HG02840 (cell line): Measurements from ENCODE around the gene DNAJB8.

Source experiments
- ATAC-seq: cut with Tn5 transposase; IDR thresholded peaks from one replicate; pipeline ENCODE4 v1.9.1; 2021; ENCODE audit warnings: mild to moderate bottlenecking, moderate library complexity, moderate number of reproducible peaks; ENCODE audit not compliant: unreplicated experiment, low FRiP score

Gene DNAJB8

GRCh38 chr3:128495435-128495970, 28.8 kb upstream of the DNAJB8 start:
- ATAC-seq, result no peak

- no peak for ATAC-seq
These were observed 27.6 kb upstream of the DNAJB8 start for GRCh38 chr3:128494367-128494650.

- ATAC-seq, result no peak
These were observed 27.1 kb upstream of the DNAJB8 start for GRCh38 chr3:128493570-128494366.

GRCh38 chr3:128492671-128493569, 26.2 kb upstream of the DNAJB8 start, which contains the start of gene GATA2:
TSS of gene GATA2 (minus strand) at chr3:128493201. CDS start at chr3:128487031, 6,170 bp downstream.
- no peak for ATAC-seq

DNA sequence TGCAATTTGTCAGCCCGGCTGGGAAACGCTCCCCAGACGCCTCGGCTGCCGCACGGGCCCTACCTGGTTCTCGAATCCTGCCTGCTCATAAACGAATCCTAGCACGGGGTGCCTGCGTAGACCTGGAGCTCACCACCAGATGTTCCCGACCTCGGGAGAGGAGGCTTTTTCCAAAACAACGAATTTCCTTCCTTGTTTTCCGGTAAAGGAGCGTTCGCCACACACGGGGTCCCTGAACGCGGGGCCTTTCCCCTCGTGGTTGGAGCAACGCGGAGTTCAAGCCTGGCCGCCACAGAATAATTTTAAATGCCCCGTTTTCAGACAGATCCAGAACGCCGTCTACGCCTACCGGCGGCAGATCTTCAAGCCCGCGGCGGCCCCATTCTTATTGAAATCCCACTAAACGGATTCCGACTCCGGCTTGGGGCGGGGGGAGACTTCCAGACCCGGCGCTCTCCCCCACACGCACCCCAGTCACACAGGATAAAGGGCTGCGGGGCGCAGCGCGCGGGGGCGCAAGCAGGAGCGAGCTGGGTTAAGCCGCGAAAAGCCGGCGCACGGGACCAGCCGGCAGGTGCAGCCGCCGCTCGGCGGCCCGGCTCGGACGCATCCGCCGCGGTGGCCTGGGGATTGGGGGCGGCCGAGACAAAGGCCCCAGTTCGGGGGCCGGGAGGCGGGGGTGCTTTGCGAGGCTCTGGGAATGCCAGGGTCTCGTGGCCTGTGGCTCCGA, 25.4 kb upstream of the DNAJB8 start:
- no peak for ATAC-seq

DNA sequence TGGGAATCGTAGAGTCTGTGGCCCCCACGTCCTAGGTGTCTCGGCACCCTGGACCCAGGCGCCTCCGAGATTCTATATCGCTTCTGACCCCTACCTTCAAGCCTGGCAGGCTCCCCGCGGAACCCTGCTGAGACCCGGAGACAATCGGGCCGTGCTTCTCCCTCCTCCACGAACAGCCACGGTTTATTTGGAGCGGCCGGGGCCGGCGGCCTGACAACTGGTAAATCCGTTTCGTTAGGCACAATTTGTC, 24.9 kb upstream of the DNAJB8 start:
- no peak for ATAC-seq

GRCh38 chr3:128490915-128491690, 24.4 kb upstream of the DNAJB8 start:
- ATAC-seq, result no peak

DNA sequence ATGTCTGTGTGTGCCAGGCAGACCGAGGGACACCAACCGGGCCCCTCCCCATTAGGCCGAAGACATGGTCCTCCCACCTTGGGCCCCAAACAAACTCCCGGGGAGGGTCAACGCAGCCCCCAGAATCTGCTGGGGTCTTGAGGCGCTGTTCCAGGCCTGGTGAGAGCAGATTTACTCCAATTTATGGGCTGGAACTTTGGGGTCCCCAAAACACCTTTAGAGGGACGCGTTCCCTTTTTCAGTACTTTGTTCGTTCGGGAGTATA, 23.9 kb upstream of the DNAJB8 start:
- ATAC-seq, result no peak

DNA sequence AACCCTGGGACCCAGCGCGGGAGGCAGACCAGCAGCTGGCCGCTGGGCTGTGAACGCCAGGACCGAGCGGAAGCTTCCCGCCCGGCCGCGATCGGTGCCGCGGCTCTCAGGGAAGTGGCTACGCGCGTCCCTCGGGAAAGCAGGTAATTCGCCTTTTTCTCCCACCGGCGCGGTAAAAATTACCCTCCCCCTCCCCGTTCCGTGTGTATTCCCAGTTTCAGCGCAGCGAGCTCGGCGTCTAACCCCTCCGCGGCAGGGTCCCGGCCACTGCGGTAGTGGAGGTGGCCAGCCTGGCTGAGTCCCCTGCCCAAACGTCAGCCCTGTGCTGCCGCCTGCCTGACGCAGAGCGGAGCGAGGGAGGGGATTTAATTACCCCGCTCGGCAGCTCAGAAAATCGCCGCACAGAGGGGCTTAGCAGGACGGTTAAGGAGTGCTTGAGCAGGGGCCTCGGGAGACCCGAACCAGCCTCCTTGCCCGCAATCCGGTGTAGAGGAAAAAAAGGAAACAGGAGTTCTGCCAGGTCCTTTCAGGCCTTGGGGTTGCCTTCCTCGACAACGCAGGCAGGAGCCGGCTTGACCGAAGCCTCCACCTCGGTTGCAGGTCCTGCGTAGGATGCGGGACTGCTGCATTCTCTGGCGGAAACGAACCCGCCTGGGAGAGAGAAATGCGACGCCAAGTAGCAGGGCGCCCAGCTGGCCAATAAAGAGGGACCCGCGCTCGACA, 23.4 kb upstream of the DNAJB8 start:
- ATAC-seq, result no peak

GRCh38 chr3:128489674-128489926, 22.9 kb upstream of the DNAJB8 start:
- ATAC-seq, result no peak

DNA sequence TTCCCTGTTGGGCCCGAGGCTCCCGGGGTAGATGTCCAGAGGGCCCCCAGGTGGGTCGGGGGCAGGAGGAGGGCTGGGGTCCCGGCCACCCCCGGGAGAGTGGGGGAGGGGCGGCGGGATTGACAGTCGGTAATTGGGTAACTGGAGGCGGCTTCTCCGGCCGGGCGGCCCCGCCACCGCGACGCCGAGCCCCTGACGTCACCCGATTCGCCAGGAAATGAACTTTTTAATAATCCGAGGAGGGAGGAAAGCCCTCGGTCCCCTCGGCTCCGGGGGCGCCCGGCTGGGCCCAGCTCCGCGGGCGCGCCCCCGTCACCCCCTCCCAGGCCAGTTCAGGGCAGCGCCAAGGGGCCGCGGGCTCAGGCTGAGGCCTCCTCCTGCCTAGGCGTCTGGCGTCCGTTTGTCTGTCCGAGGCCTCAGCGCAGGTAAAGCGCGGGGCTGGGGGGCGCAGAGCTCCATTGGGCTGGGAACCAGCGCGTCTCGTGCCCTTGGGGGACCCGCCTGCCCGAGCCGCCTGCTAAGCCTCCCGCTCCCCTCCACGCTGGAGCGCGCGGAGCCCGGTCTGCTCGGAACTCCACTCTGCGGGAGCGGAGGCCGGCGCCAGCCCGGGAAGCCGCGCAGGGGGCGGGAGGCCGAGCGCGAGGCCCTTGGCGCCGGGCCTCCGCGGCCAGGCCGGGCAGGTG, 22.4 kb upstream of the DNAJB8 start:
- ATAC-seq, result no peak

DNA sequence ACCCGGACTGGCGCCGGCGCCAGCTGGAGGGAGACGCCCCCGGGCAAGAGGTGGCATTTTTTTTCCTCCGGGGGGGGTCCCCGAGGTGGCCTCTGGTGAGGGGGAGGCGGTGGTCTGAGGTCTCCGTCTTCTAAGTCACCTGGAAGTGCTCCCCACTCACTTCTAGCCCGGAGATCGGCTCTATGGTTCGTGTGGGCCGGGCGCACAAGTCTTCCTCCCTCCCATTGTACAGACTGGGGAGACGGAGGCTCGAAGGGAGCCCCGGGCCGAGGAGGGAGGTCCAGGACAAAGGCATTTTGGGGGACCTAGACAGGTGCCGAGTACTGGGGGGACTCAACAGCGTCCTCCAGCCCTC, 21.9 kb upstream of the DNAJB8 start:
- ATAC-seq, result no peak

DNA sequence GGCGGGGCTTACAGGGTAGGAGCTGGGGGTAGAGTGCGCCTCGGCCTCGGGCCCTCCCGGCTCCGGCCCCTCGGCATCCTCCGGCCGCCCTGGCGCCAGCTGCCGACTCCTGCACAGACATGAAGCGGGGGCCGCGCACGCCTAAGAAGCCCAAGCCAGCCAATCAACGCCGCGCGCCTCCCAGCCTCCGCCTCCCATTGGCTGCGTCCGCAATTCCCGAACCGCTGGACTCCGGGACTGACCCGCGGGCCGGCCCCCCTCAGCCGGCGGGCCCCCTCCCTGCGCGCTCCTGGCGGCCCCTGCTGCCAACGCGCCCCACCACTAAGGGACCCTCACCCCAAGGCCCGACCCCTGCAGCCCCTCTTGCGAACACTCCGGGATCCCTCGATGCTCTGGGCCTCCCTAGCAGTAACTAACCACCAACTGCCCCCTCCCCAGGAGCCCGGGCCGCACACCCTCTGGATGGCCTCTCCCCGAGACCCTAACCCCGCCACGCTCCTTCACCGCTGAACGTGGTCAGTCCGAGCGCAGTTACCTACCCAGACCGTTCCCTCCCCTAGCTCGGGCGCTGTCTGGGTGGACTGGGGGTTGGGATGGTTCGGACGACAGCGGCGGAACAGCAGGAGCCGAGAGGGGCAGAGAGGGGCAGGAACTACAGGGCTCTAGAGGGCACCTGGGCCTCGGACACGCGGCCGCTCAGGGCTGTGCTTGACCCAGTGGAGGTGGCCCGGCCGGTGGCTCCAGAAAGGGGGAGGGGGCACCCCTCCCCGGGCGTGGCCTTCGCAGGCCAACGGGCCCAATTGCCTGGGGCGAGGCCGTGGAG, 21.3 kb upstream of the DNAJB8 start:
- no peak for ATAC-seq

DNA sequence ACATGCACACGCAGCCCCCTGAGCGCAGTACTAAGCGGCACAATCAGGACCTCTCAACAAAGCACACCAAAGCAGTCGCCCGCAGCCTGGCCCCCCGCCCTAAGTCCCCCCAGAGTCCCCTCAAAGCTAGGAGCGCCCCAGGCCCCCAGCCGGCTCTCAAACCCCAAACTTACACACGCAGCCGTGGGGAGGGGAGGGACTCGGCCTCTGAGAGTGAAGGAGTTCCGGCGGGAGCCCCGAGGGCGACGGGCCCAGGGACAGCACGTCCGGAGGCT, 20.8 kb upstream of the DNAJB8 start:
- ATAC-seq, result no peak

DNA sequence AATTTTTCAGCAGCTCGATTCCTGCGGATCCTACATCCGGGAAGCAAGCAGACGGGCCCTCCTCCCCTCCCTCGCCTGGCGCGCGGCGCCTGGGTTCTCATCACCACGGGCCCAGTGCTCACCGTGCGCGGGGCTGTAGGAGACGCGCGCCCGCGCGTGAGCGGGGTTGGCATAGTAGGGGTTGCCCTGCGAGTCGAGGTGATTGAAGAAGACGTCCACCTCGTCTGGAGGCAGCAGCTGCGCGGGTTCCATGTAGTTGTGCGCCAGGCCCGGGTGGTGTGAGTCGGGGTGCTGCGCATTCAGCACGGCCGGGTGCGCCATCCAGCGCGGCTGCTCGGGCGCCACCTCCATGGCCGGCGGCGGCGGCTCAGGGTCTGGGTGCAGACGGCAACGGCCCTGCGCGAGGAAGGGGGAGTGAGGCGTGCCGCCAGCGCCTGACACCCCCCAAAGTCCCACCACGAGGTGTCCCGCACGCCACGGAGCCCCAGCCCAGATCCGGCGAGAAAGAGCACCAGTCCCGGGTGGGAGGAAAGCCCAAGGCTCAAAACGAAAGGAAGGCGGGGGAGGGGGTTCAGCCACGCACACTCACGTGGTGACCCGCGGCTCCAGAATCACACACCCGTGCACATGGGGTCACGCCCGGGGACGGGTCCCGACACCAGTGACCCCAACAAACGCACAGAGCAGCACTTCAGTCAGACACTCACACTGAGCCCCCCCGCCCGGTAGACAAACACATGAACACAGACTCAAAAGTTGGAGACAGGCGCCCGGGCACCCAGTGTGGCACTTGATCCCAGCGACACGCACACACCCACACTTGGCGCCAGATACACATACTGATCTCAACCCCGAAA, 20.2 kb upstream of the DNAJB8 start:
- no peak for ATAC-seq

- ATAC-seq, result no peak
These were observed 19.5 kb upstream of the DNAJB8 start for GRCh38 chr3:128486205-128486628.

DNA sequence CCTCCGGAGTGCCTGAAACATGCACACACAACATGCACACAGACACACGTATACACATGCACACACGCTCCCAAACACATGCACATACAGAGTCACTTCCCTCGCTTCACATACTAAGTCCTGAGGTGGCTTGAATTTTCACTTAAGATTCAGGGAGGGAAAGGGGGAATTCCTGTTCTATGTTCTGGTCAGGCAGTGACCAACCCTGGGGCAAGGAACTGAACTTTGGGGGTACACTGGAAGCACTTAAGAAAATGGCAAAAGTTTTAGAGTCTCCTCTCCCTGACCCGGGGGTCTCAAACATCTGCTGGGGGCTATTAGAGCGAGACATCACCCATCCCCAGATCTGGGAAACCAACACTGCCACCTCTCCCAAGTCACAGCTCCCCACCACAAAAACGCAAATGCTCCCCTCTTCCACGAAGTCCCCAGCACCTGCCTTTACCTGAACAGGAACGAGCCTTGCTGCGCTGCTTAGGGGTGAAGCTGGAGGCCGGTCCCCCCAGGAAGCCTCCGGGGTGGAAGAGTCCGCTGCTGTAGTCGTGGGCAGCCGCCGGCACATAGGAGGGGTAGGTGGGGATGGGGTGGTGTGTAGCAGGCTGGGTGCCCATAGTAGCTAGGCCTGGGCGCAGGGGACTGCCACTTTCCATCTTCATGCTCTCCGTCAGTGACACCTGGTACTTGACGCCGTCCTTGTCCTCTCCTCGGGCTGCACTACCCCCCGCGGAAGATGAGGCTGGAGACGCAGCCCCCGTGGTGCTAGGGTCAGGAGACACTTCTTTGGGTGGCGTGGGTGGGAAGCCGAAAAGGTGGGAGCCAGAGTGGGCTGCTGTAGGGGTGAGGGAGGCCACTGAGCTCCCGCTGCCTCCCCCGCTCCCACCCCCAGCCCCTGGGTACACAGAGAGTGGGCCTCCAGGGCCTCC, 18.9 kb upstream of the DNAJB8 start:
- no peak for ATAC-seq
